GM18498 (cell line): ENCODE results near the gene CCDC80.
A peak's percentile ranks its signal among the peaks of the same experiment; 100 is the strongest.
"Not testable (repeated sequence)": the region's sequence is repeated elsewhere in the genome, so short reads cannot be mapped to it uniquely, and the experiment has no call there.

Experiments used
- ATAC-seq: cut with Tn5 transposase; IDR thresholded peaks from one replicate; pipeline ENCODE4 v1.9.1; 2021; ENCODE audit warnings: mild to moderate bottlenecking, moderate library complexity; ENCODE audit not compliant: unreplicated experiment

CCDC80 gene

DNA sequence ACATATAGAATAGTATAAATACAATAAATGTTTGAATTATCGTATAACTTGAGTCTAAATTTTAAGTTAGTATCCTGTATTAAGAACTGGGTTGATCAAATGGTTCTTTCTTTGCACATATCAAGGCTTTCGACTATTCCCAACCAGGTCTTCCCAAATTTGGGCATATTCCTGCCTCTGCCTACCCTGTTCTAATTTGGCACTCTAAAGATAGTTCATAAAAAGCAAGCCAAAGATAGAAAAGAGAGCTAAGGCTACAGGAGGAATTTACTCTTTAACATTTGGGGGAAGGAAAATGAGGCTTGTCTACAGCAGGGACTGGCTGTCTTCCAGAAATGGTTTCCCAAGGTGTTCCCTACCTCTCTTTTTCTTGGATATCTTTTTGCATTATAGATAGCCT, 43.0 kb downstream of the CCDC80 start:
- no peak for ATAC-seq

DNA sequence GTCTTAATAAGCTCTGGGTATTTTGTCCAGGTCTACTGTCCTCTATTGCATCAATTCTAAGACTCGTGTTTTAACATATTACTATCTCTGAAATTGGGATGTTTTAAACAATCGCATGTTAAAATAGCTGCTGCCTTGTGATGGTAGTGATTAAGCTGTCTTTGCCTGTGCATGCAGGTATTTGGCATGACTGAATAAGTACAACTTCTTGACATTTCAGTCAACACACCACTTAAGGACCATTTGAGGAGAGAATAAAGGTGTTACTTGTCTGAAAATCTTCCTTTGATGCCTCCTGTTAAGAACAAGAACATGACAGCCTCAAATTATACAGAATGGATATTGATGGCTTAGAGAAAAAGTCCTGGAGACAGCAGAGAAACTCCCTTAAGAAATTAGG, 46.1 kb downstream of the CCDC80 start:
- no peak for ATAC-seq

DNA sequence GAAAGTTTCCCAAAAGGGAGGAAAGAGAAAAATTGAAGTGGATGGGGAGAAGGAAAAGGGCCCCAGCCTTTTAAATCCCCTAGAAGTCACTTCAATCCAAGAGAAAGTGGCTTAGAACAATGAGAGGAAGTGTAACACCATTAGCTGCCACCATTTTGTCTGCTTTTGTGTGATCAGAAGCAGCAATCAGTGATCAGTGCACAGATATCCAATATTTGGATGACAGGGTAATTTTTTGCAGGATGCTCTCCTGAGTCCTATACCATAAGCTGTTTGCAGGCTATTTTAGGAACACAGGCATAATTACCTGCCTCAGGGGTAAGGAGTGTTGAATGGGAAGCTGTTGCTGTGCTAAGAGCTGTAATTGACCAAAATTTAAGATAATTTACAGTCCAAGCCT, 47.7 kb downstream of the CCDC80 start:
- no peak for ATAC-seq

DNA sequence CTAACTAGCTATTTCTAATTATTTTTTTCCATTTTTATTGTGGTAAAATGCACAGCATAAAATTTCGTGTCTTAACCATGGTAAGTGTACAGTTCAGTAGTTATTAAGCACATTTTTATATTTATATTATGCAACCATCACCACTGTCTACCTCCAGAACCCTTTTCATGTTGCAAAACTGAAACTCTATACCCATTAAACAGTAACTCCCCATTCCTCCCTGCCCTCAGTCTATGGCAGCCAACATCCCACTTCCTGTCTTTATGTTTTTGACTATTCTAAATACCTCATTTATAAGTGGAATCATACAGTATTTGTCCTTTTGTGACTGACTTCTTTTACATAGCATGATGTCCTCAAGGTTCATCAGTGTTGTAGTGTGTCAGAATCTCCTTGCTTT, 53.6 kb downstream of the CCDC80 start:
- no peak for ATAC-seq

- ATAC-seq: no peak
Measured at GRCh38 chr3:112585782-112586181, 55.2 kb downstream of the CCDC80 start.

- no peak for ATAC-seq
Measured at GRCh38 chr3:112583105-112583504, 57.8 kb downstream of the CCDC80 start.

DNA sequence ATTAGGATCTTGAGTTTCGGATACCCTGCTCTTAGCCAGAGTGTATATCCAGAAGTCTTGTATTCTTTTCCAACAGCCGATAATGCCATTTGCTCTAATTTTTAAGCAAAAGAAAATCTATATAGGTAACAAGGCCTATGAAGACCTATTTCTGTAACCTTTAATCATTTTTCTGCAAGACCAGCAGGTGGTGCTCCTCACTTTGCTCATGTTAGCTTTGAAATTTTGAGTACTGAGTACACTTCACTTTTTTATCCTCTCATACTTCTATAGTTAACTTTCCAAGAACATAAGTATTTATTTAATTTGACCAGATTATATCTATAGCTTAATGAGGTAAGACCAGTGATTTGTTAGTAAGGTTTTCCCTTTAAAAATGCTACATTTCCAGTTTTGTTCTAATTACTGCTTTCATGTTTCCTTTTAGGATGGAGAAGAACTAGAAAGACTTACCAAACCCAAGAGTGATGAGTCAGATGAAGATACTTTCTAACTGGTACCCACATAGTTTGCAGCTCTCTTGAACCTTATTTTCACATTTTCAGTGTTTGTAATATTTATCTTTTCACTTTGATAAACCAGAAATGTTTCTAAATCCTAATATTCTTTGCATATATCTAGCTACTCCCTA, 58.6 kb downstream of the CCDC80 start:
- peak; percentile 55 for ATAC-seq

DNA sequence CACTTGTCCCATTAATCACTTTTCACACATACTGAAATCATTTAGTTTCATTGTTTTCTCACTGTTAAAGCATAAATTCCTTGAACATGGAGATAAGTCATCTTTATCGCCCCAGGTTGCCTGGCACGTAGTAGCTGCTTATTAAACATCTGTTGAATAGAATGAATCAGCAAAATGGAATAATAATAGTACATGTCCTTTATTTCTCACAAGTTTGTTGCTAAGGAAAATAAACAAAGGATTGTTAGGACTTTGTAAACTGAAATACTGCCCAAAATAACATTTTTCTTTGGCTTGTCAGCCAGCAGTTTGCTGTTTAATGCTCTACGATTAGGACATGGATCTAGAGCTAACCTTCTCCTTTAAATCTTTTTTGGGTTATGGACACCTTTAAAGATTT, 61.2 kb downstream of the CCDC80 start:
- no peak for ATAC-seq

- no peak for ATAC-seq
Measured at GRCh38 chr3:112579232-112579631, 61.7 kb downstream of the CCDC80 start.

GRCh38 chr3:112572701-112573100, 68.2 kb downstream of the CCDC80 start:
- no peak for ATAC-seq

GRCh38 chr3:112569265-112569664, 71.7 kb downstream of the CCDC80 start:
- ATAC-seq: no peak

GRCh38 chr3:112568642-112569041, 72.3 kb downstream of the CCDC80 start:
- no peak for ATAC-seq

GRCh38 chr3:112564940-112565305, 76.0 kb downstream of the CCDC80 start:
- ATAC-seq: no peak

DNA sequence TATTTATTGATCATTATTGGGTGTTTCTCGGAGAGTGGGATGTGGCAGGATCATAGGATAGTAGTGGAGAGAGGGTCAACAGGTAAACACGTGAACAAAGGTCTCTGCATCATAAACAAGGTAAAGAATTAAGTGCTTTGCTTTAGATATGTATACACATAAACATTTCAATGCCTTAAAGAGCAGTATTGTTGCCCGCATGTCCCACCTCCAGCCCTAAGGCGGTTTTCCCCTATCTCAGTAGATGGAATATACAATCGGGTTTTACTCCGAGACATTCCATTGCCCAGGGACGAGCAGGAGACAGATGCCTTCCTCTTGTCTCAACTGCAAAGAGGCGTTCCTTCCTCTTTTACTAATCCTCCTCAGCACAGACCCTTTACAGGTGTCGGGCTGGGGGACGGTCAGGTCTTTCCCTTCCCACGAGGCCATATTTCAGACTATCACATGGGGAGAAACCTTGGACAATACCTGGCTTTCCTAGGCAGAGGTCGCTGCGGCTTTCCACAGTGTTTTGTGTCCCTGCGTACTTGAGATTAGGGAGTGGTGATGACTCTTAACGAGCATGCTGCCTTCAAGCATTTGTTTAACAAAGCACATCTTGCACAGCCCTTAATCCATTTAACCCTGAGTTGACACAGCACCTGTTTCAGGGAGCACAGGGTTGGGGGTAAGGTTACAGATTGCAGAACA, 76.5 kb downstream of the CCDC80 start:
- not testable (repeated sequence) for ATAC-seq

DNA sequence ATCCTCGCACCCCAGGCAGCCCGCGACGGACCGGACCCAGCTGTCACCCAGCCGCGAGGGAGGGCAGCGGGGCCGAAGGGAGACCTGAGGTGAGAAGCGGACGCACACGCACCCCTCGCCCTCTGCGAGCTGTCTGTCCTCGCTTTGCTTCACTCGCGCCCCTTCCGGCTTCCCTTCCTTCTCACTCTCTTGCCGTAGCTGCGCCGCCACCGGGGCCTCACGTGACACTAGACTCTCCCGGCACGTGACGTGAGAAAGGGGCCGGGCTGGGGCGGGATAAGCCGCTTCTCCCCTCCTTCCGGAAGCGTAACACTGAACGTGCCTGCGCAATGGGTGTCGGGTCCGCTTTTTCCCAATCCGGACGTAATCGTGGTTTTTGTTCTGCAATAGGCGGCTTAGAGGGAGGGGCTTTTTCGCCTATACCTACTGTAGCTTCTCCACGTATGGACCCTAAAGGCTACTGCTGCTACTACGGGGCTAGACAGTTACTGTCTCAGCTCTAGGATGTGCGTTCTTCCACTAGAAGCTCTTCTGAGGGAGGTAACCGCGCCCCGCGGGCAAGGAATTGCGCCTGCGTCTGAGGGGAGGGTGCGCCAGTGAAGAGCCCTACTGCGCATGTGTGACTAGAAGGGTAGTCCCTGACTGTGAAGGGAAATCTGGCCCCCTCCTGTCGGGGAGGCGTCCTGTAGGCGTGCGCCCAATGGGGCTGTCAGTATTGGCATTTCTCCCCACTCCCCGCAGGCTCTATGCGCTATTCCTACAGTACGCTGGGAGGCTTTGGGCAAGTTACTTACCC, 79.0 kb downstream of the CCDC80 start, which contains the start of the genes ATG3 and SLC35A5:
ATG3 (minus strand) TSS at position 229 of the 796 bp plus-strand sequence. CDS start 434 bp downstream, outside the sequence.
SLC35A5 (plus strand) TSS at position 312 of the 796 bp plus-strand sequence. CDS start 1,359 bp downstream, outside the sequence.
- ATAC-seq: peak; percentile 83

DNA sequence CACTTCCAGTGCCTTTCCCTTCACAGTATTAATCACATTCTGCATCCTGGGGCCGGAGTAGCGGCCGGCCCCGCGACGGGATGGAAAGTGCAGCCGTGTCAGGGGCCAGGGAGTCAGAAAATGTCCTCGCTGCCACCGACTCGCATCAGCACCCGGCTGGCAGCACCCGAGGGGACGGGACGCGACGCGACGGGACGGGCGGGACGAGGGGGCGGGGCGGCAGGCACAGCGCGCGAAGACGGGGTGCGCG, 79.5 kb downstream of the CCDC80 start:
- ATAC-seq: peak; percentile 55

DNA sequence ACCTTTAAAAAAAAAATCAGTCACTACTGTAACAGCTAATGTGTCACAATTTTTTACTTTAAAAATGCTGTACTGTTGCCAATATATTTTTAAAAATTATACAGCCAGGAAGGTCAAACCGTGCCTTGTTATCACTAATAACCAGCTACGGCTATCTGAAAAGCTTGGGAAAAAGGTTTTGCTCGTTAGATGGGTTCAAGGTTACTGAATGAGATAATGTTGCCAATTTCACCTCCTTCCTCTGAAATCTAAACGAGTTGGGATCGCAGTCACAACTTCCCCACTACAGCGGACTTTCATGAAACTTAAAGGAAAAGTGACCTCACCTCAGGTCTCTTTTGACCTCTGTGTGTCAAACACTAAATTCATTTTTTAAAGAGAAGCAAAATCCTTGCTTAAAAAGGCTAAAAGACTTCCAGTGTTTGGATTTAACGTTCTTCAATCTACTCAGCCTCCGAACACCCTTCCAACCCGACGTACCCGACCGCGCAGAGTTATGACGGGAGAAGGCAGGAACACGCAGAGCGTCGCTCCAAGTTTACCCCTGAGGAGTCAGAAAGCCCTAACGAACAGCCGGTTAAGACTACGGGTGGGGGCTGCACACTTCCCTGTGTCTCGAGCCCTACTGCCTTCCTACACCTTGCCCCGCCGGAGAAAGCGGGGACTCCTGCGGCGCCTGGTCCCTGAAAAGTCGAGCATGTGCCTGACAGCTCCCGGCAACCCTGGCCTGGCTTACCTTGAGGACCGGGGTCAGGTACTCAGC, 80.0 kb downstream of the CCDC80 start:
- ATAC-seq: peak; percentile 27

DNA sequence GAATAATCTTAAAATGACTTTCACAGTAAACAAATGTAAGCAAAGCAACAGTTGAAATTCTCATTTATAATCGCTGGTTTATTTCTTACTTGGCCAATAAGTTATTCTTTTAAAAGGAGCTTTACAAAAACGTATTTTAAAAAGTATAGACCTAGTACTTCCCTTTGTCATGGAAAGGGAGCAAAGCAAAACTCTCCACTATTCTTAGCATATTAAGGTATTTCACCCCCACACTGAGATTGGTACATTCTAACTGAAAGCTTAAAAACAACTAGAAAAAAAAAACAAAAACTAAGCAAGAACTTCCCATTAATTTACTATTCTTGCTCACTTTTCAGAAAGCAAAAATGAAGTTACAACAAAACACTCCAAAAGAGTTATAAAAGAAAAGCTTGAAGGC, 80.6 kb downstream of the CCDC80 start:
- ATAC-seq: no peak

- ATAC-seq: no peak
Measured at GRCh38 chr3:112557976-112558375, 83.0 kb downstream of the CCDC80 start.

DNA sequence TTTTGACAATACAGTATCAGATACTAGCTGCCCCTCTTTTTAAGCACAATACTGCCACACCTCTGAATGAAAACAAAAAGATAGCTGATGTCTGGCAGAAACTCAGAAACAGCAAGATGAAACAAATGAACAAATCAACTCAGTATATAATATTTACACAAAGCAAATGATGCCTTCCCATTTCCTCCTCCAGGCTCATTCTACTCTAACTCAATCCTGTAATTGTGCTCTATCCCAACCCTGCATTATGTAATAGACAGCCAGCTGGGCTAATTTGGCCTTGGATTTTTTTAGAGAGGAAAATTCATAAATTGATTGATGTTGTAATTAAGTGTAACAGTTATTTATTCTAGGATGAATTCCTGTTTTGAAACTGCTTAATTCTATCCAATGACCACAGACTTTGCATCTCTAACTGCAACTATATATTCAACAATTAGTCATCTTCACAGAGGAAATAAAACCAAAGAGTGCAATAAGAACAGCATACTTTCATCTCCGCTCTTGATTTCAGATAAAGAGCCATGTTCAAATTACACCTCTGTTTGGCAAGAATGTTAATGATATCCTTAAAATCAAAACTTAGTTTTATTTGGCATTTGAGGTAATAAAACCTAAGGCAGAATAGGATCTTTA, 85.3 kb downstream of the CCDC80 start:
- ATAC-seq: no peak

GRCh38 chr3:112550859-112551258, 90.1 kb downstream of the CCDC80 start:
- ATAC-seq: no peak
